ENCODE results near the gene SYT15B.
"Not testable (repeated sequence)": the region's sequence is repeated elsewhere in the genome, so short reads cannot be mapped to it uniquely, and the experiment has no call there.

DNA sequence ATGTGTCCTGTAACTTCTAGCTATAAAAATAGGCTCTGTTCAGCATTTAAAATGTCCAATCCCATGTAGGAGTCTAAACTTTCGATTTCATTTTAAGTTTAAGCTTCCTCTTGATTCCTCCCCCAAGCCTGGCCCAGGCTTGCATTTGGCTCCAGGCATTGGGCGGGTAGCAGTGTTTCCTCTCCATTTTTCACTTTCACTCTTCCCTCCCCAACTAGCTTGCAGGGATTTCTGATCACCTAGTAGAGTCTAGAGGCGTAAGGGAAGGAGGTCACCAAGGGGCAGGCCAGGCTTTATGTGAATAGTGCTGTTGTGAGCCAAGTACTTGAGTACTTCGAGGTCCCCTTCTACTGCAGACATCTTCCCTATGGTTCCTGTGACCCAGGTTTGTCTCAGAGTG lies 18.5 kb downstream of the SYT15B start:
- TF ChIP-seq, protein P1, sequence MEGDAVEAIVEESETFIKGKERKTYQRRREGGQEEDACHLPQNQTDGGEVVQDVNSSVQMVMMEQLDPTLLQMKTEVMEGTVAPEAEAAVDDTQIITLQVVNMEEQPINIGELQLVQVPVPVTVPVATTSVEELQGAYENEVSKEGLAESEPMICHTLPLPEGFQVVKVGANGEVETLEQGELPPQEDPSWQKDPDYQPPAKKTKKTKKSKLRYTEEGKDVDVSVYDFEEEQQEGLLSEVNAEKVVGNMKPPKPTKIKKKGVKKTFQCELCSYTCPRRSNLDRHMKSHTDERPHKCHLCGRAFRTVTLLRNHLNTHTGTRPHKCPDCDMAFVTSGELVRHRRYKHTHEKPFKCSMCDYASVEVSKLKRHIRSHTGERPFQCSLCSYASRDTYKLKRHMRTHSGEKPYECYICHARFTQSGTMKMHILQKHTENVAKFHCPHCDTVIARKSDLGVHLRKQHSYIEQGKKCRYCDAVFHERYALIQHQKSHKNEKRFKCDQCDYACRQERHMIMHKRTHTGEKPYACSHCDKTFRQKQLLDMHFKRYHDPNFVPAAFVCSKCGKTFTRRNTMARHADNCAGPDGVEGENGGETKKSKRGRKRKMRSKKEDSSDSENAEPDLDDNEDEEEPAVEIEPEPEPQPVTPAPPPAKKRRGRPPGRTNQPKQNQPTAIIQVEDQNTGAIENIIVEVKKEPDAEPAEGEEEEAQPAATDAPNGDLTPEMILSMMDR (conservative IDR thresholded peaks at IDR 0.05): not testable (repeated sequence)
- not testable (repeated sequence) for TF ChIP-seq EZH2 (IDR thresholded peaks at IDR 0.05; ENCODE audit: low read depth)
